IMR-90 (cell line): Measurements from ENCODE around the gene MUC5AC. TPM values are rescaled to one million over a fixed set of nuclear protein-coding genes. Genes with fewer than 3 reads are reported as not detected.

Experiments
- ATAC-seq: fragments of 200-7000 bp; cut with Tn5 transposase; 2 replicates; pipeline ENCODE4 v1.9.1; 2020; ENCODE audit warnings: low read depth, mild to moderate bottlenecking, moderate library complexity
- BruUV-seq: library from RNA; stranded (reverse); fragments of 400-500 nt; replicated peaks from 2 replicates; lab custom pipeline; 2021; lab: Mats Ljungman, UMichigan
- CTCF ChIA-PET: fragments of 300-600 bp; formaldehyde crosslinking; extraction: SDS; loops from one replicate; lab custom pipeline; 2021; ENCODE audit warnings: antibody characterized with exemption; lab: Yijun Ruan, JAX
- POLR2A ChIA-PET: fragments of 300-600 bp; sonication (Branson Sonifier 250); formaldehyde crosslinking; loops from one replicate; lab custom pipeline; 2022; ENCODE audit warnings: antibody characterized with exemption; ENCODE audit not compliant: unreplicated experiment; lab: Charles Lee
- DNase-seq: peaks from one replicate; pipeline ENCODE4 v3.0.0; 2013
- H2AFZ ChIP-seq: replicated peaks from 2 replicates; pipeline ENCODE3; 2013; ENCODE audit warnings: low read length, mild to moderate bottlenecking; ENCODE audit not compliant: poor library complexity
- H2AK5ac ChIP-seq: 2 replicates; pipeline ENCODE4 v1.6.1; 2013; ENCODE audit warnings: low read depth, low read length, inconsistent platforms
- H2AK9ac ChIP-seq: replicated peaks from 2 replicates; pipeline ENCODE3; 2013; ENCODE audit warnings: mild to moderate bottlenecking, low read depth, low read length, moderate library complexity; ENCODE audit not compliant: poor library complexity
- H2BK120ac ChIP-seq: 2 replicates; pipeline ENCODE4 v1.6.1; 2013; ENCODE audit warnings: low read depth, low read length, inconsistent platforms
- H2BK15ac ChIP-seq: 3 replicates; pipeline ENCODE4 v1.6.1; 2013; ENCODE audit warnings: low read depth, low read length, inconsistent platforms
- H2BK20ac ChIP-seq: 2 replicates; pipeline ENCODE4 v1.6.1; 2013; ENCODE audit warnings: low read depth, mild to moderate bottlenecking, inconsistent platforms, low read length, moderate library complexity
- H2BK5ac ChIP-seq: 2 replicates; pipeline ENCODE4 v1.6.1; 2013; ENCODE audit warnings: mild to moderate bottlenecking, low read depth, low read length, inconsistent platforms; ENCODE audit not compliant: poor library complexity, severe bottlenecking
- H3K14ac ChIP-seq: replicated peaks from 2 replicates; pipeline ENCODE4 v1.6.1; 2013; ENCODE audit warnings: low read depth, low read length, inconsistent platforms
- H3K18ac ChIP-seq: 2 replicates; pipeline ENCODE4 v1.6.1; 2013; ENCODE audit warnings: low read depth, low read length, control low read depth
- H3K23ac ChIP-seq: 2 replicates; pipeline ENCODE4 v1.6.1; 2013; ENCODE audit warnings: low read depth, low read length, inconsistent platforms
- H3K27ac ChIP-seq: 2 replicates; pipeline ENCODE4 v1.5.1; 2013; ENCODE audit warnings: mild to moderate bottlenecking, control low read depth, low read length; ENCODE audit not compliant: insufficient read depth
- H3K27me3 ChIP-seq: 2 replicates; pipeline ENCODE4 v1.6.1; 2013; ENCODE audit warnings: low read length; ENCODE audit not compliant: control insufficient read depth, insufficient read depth
- H3K36me3 ChIP-seq: 2 replicates; pipeline ENCODE4 v1.6.1; 2013; ENCODE audit warnings: low read length, mixed read lengths; ENCODE audit not compliant: control insufficient read depth, insufficient read depth
- H3K4ac ChIP-seq: 2 replicates; pipeline ENCODE4 v1.6.1; 2013; ENCODE audit warnings: low read depth, low read length, inconsistent platforms
- H3K4me1 ChIP-seq: 2 replicates; pipeline ENCODE4 v1.6.1; 2013; ENCODE audit warnings: low read length, mixed read lengths; ENCODE audit not compliant: control insufficient read depth, insufficient read depth
- H3K4me2 ChIP-seq: 2 replicates; pipeline ENCODE4 v1.6.1; 2013; ENCODE audit warnings: low read depth, mild to moderate bottlenecking, control low read depth, low read length, moderate library complexity
- H3K4me3 ChIP-seq: 2 replicates; pipeline ENCODE4 v1.5.1; 2013; ENCODE audit warnings: low read depth, mild to moderate bottlenecking, control low read depth, low read length, moderate library complexity; ENCODE audit not compliant: insufficient read depth
- H3K56ac ChIP-seq: 2 replicates; pipeline ENCODE4 v1.6.1; 2013; ENCODE audit warnings: low read length, inconsistent platforms; ENCODE audit not compliant: insufficient read depth; ENCODE audit errors: extremely low read depth
- H3K79me1 ChIP-seq, 2 experiments: 2 replicates each; pipeline ENCODE4 v1.6.1; 2013; ENCODE audit warnings: low read length in 2 of 2, inconsistent platforms in 1 of 2, low read depth in 1 of 2
- H3K9ac ChIP-seq: 2 replicates; pipeline ENCODE4 v1.6.1; 2013; ENCODE audit warnings: low read depth, low read length, control low read depth
- H3K9me1 ChIP-seq: 2 replicates; pipeline ENCODE4 v1.6.1; 2013; ENCODE audit warnings: low read length, inconsistent platforms; ENCODE audit not compliant: insufficient read depth
- H3K9me3 ChIP-seq: 2 replicates; pipeline ENCODE4 v1.6.1; 2013; ENCODE audit warnings: low read length; ENCODE audit not compliant: control insufficient read depth, insufficient read depth
- H4K20me1 ChIP-seq: 2 replicates; pipeline ENCODE4 v1.6.1; 2013; ENCODE audit warnings: low read length, inconsistent platforms; ENCODE audit not compliant: insufficient read depth
- H4K5ac ChIP-seq: 2 replicates; pipeline ENCODE4 v1.6.1; 2013; ENCODE audit warnings: mild to moderate bottlenecking, low read depth, low read length, control low read depth
- H4K8ac ChIP-seq, 2 experiments: 2 replicates each; pipeline ENCODE4 v1.6.1; 2013; ENCODE audit warnings: low read depth in 2 of 2, low read length in 2 of 2, control low read depth in 1 of 2, inconsistent platforms in 1 of 2
- H4K91ac ChIP-seq: 2 replicates; pipeline ENCODE4 v1.6.1; 2013; ENCODE audit warnings: low read depth, low read length, inconsistent platforms; ENCODE audit not compliant: insufficient read depth
- BHLHE40 ChIP-seq: fragments of 150-350 bp; IDR thresholded peaks from 2 replicates; pipeline ENCODE4 v1.6.1; 2016; ENCODE audit warnings: mild to moderate bottlenecking, low read depth, low read length
- CEBPB ChIP-seq: IDR thresholded peaks from 2 replicates; pipeline ENCODE4 v1.6.1; 2012; ENCODE audit warnings: low read depth, low read length, improper control_type of control experiment
- CHD1 ChIP-seq: IDR thresholded peaks from 2 replicates; pipeline ENCODE4 v1.6.1; 2012; ENCODE audit warnings: low read depth, low read length, improper control_type of control experiment
- CTCF ChIP-seq: conservative IDR thresholded peaks from 2 replicates; pipeline ENCODE4 v1.5.1; 2012; ENCODE audit warnings: mild to moderate bottlenecking, low read depth, low read length, improper control_type of control experiment
- ELK1 ChIP-seq: fragments of 150-350 bp; IDR thresholded peaks from 2 replicates; pipeline ENCODE4 v1.6.1; 2016; ENCODE audit warnings: low read depth, mild to moderate bottlenecking, low read length, moderate library complexity, borderline replicate concordance
- FOS ChIP-seq: fragments of 150-350 bp; IDR thresholded peaks from 2 replicates; pipeline ENCODE4 v1.6.1; 2016; ENCODE audit warnings: low read depth, low read length
- MAFK ChIP-seq: IDR thresholded peaks from 2 replicates; pipeline ENCODE4 v1.6.1; 2012; ENCODE audit warnings: low read depth, low read length, improper control_type of control experiment
- MAZ ChIP-seq: IDR thresholded peaks from 2 replicates; pipeline ENCODE4 v1.6.1; 2012; ENCODE audit warnings: low read depth, mild to moderate bottlenecking, low read length, improper control_type of control experiment, moderate library complexity, borderline replicate concordance
- MXI1 ChIP-seq: IDR thresholded peaks from 2 replicates; pipeline ENCODE4 v1.6.1; 2012; ENCODE audit warnings: low read depth, mild to moderate bottlenecking, low read length, moderate library complexity, borderline replicate concordance
- NFE2L2 ChIP-seq: fragments of 150-350 bp; IDR thresholded peaks from 2 replicates; pipeline ENCODE4 v1.6.1; 2016; ENCODE audit warnings: low read depth, mild to moderate bottlenecking, low read length
- POLR2A ChIP-seq: IDR thresholded peaks from 2 replicates; pipeline ENCODE4 v1.6.1; 2012; ENCODE audit warnings: mild to moderate bottlenecking, low read depth, low read length
- RAD21 ChIP-seq: IDR thresholded peaks from 2 replicates; pipeline ENCODE4 v1.6.1; 2012; ENCODE audit warnings: low read length, improper control_type of control experiment
- RCOR1 ChIP-seq: IDR thresholded peaks from 2 replicates; pipeline ENCODE4 v1.6.1; 2012; ENCODE audit warnings: mild to moderate bottlenecking, low read length, improper control_type of control experiment; ENCODE audit not compliant: insufficient replicate concordance
- RFX5 ChIP-seq: IDR thresholded peaks from 2 replicates; pipeline ENCODE4 v1.8.0; 2012; ENCODE audit warnings: low read depth, mild to moderate bottlenecking, low read length, moderate library complexity
- SMC3 ChIP-seq: fragments of 150-350 bp; IDR thresholded peaks from 2 replicates; pipeline ENCODE4 v1.6.1; 2016; ENCODE audit warnings: low read depth, mild to moderate bottlenecking, antibody characterized with exemption, low read length, moderate library complexity
- USF2 ChIP-seq: fragments of 150-350 bp; IDR thresholded peaks from 2 replicates; pipeline ENCODE4 v1.6.1; 2017; ENCODE audit warnings: mild to moderate bottlenecking, antibody characterized with exemption, low read length, low read depth
- WGBS, 2 experiments: methylation state at CpG; one replicate each; pipeline versions ENCODE4 v1.1.5 to v1.1.7; 2013; ENCODE audit warnings: missing lambda C conversion rate in 2 of 2; ENCODE audit not compliant: insufficient read length in 1 of 2; ENCODE audit errors: extremely low coverage in 2 of 2; 5-methylcytosine and 5-hydroxymethylcytosine counted together
- dilution Hi-C: fragments of 300-500 bp; cut with HindIII; formaldehyde crosslinking; loops from one replicate; pipeline ENCODE4 v1.14.3; 2018; ENCODE audit warnings: low sequenced_read_pairs; ENCODE audit not compliant: unreplicated experiment
- in situ Hi-C: fragments of 300-500 bp; cut with MboI; formaldehyde crosslinking; loops from 3 replicates; pipeline ENCODE4 v1.14.3; 2019; ENCODE audit warnings: low sequenced_read_pairs, inconsistent platforms, mixed read lengths
- intact Hi-C: fragments of 100-400 bp; cut with micrococcal nuclease; formaldehyde crosslinking; loops from 2 replicates; pipeline ENCODE4 v1.10.0; 2022
- polyA plus RNA-seq, 3 experiments: library from polyadenylated mRNA; depleted of rRNA; stranded (reverse); fragments of >200 nt; gene quantifications; 2 replicates each; pipeline ENCODE4 v1.2.3, GENCODE V29; 2012; ENCODE audit warnings: low replicate concordance in 1 of 3
- total RNA-seq: library from RNA; depleted of rRNA; stranded (reverse); fragments of >200 nt; gene quantifications from 2 replicates; pipeline ENCODE4 v1.2.3, GENCODE V29; 2012

The MUC5AC gene
- total and polyA plus RNA-seq, 2 of the 4 experiments (the other 2 are of a cell fraction) = 0.02 TPM; not detected in 1

- H4K8ac ChIP-seq = no peak overlapping the region
- H3K9ac ChIP-seq = no peak overlapping the region
- BruUV-seq = no TSS peak
- no peak for TF ChIP-seq ELK1
- TF ChIP-seq POLR2A = no peak
- TF ChIP-seq MXI1 = no peak
- TF ChIP-seq MAFK = no peak
- no peak for TF ChIP-seq NFE2L2
- no peak for TF ChIP-seq CHD1
- no peak for TF ChIP-seq SMC3
- no peak for TF ChIP-seq FOS
- TF ChIP-seq USF2 = no peak
- no peak for TF ChIP-seq MAZ
- no peak for TF ChIP-seq RAD21
- TF ChIP-seq CTCF = no peak
- TF ChIP-seq RFX5 = no peak
- no peak for TF ChIP-seq RCOR1
- no peak for TF ChIP-seq CEBPB
- TF ChIP-seq BHLHE40 = no peak
- H3K27me3 ChIP-seq = peaks cover 16% of the 10 kb centered on the region; the same call in 1 of the 2 replicates
- H2BK5ac ChIP-seq = no peak overlapping the region
- no peak overlapping the region for H4K5ac ChIP-seq
- no peaks in the 10 kb centered on the region for H3K9me3 ChIP-seq
- no peak overlapping the region for H3K27ac ChIP-seq
- H3K18ac ChIP-seq = no peak overlapping the region
- H3K4ac ChIP-seq = no peak overlapping the region
- H2AK5ac ChIP-seq = no peak overlapping the region
- ATAC-seq (no peak), DNase-seq (no peak)
- no peak overlapping the region for H4K91ac ChIP-seq
- H3K36me3 ChIP-seq = no peaks in the 10 kb centered on the region
- no peak overlapping the region for H3K56ac ChIP-seq
- H3K9me1 ChIP-seq = no peaks in the 10 kb centered on the region
- H3K14ac ChIP-seq = no peak overlapping the region
- in situ Hi-C loops (no loop called here), dilution Hi-C loops (no loop called here), intact Hi-C loops (no loop called here)
- no peak overlapping the region for H2AFZ ChIP-seq
- no peak overlapping the region for H3K4me2 ChIP-seq
- no peaks in the 10 kb centered on the region for H3K79me1 ChIP-seq
- H3K23ac ChIP-seq = no peak overlapping the region
- no peaks in the 10 kb centered on the region for H4K20me1 ChIP-seq
- ChIA-PET CTCF (no interaction called here), POLR2A (no interaction called here)
- no peak overlapping the region for H2BK20ac ChIP-seq
- H3K4me1 ChIP-seq = no peaks in the 10 kb centered on the region
- no peak overlapping the region for H2AK9ac ChIP-seq
- no peak overlapping the region for H2BK120ac ChIP-seq
- no peak overlapping the region for H2BK15ac ChIP-seq
- no peak overlapping the region for H3K4me3 ChIP-seq
- WGBS, 2 experiments = 72% methylated on average over 9 of the region's 21 CpGs; no CpG with 5 or more reads in 1 of the 2 experiments
Observed at GRCh38 chr11:1162138-1162475, 4.4 kb downstream of the MUC5AC start.
